ENCODE results near the gene DONSON. TPM values are rescaled to one million over a fixed set of nuclear protein-coding genes. Genes with fewer than 3 reads are reported as not detected.

DONSON gene, protein sequence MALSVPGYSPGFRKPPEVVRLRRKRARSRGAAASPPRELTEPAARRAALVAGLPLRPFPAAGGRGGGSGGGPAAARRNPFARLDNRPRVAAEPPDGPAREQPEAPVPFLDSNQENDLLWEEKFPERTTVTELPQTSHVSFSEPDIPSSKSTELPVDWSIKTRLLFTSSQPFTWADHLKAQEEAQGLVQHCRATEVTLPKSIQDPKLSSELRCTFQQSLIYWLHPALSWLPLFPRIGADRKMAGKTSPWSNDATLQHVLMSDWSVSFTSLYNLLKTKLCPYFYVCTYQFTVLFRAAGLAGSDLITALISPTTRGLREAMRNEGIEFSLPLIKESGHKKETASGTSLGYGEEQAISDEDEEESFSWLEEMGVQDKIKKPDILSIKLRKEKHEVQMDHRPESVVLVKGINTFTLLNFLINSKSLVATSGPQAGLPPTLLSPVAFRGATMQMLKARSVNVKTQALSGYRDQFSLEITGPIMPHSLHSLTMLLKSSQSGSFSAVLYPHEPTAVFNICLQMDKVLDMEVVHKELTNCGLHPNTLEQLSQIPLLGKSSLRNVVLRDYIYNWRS
- total RNA-seq (2021; fragmentation: NEBNext Ultra II Directional; extraction: Animal tissue kit (Norgen Biotek cat#: 25700)) (27.9 and 32.5 TPM in 2 replicates), polyA plus RNA-seq (2011; rRNA removed) (14.0 and 21.9 TPM in 2 replicates), polyA minus RNA-seq (2011; rRNA and poly(A)+ RNA removed) (34.4 and 42.3 TPM in 2 replicates)
- polyA plus RNA-seq (2011; cell fraction: cytosol; rRNA removed), result 23.0 TPM
- polyA plus RNA-seq (2011; cell fraction: nucleus; rRNA removed), result 18.1 TPM
- polyA plus RNA-seq (2012, experiment 1 of 2), result 27.4 to 45.2 TPM (median 30.4 TPM) in 4 replicates
- 6.0 TPM for polyA plus RNA-seq (2012, experiment 2 of 2)
- polyA plus RNA-seq (2013, experiment 1 of 2), result 21.5 TPM
- 21.8 TPM for polyA plus RNA-seq (2013, experiment 2 of 2)
- polyA minus RNA-seq (2011; cell fraction: cytosol; rRNA and poly(A)+ RNA removed), result 15.3 TPM
- 19.4 TPM for polyA minus RNA-seq (2011; cell fraction: nucleus; rRNA and poly(A)+ RNA removed)
- long read RNA-seq, experiment 1, transcript DONSON-201 (10 exons, 2,170 nt), result major isoform, 6 of 36 reads
- long read RNA-seq, experiment 1, partial matches to known transcripts, result 18 of 36 reads
- long read RNA-seq, experiment 1, other reads (novel, unspliced or antisense), result 10 of 36 reads
- long read RNA-seq, experiment 2, partial matches to known transcripts, result 1 of 1 reads
- long read RNA-seq, experiment 2, other reads (novel, unspliced or antisense), result 0 of 1 reads

DNA sequence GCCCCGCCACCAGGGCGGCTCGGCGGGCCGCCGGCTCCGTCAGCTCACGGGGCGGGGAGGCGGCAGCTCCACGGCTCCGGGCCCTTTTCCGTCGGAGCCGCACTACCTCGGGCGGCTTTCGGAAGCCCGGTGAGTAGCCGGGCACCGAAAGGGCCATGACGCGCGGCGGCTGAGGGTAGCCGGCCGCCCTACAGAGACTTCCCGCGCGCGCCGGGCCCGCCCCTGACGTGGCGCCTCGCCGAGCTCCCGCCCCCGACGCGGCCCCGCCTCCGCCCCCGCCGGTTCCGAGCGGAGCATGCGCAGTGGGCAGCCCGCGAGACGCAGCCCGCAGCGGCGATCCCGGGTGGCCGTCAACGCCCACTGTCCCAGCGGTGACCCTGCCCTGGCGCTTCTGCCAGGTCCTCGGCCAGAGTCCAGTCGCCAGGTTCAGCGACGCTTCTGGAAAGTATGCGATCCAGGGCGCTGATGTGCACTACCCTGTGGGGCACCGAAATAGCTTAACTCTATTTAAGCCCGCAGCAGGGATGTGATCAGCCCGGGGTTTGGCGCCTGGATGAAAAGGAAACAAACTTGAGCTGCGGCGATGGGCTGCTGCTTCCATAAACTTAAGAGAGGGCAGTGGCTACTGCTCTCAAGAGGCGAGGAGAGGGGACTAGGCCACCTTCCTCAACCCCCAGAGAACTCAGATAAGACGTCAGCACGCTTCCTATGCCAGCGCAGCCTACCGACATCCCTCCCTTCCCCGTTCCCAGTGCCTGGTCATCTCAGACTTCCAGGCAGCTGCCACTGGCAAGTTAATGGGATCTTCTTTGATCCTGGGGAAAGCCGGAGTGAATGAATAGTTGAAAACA, at the start of gene DONSON:
DONSON (minus strand) TSS at position 200 of the 851 bp plus-strand sequence; CDS start at position 157, 43 bp downstream.
- H3K18ac ChIP-seq (ENCODE audit: extremely low read depth, low read length), result peak within 1 kb of the TSS; percentile 52
- peak within 1 kb of the TSS; percentile 25; the same call in 1 of the 2 replicates for H2AFZ ChIP-seq (ENCODE audit: low read length)
- H3K14ac ChIP-seq (ENCODE audit: insufficient read length), result no peak within 1 kb of the TSS
- H3K56ac ChIP-seq (replicated peaks; ENCODE audit: insufficient read length, low read depth, low read length), result peak within 1 kb of the TSS; percentile 37
- no peaks in the 10 kb centered on the region for H3K9me3 ChIP-seq (ENCODE audit: insufficient read depth in 2 of 2, low read depth in 1 of 2, low read length in 1 of 2)
- H2BK120ac ChIP-seq (replicated peaks; ENCODE audit: low read depth, low read length), result no peak within 1 kb of the TSS
- peak within 1 kb of the TSS; percentile 71 to 95 (median 78) for H3K9ac ChIP-seq (replicated peaks in 1 of 4; ENCODE audit: extremely low read depth in 1 of 4, low read depth in 3 of 4, low read length in 3 of 4)
- H3K4ac ChIP-seq (replicated peaks; ENCODE audit: insufficient read length, low read depth, low read length), result no peak within 1 kb of the TSS
- H3K27me3 ChIP-seq (replicated peaks in 1 of 4; ENCODE audit: control insufficient read depth in 3 of 4, extremely low read depth in 1 of 4, insufficient read depth in 3 of 4, low read length in 3 of 4), result no peaks in the 10 kb centered on the region
- DNase-seq (ENCODE audit: low read depth in 1 of 2, low spot score in 2 of 2) (peak in 1 of 2 experiments; percentile 98), FAIRE-seq (no peak)
- peaks cover 0 to 23% of the 10 kb centered on the region in 2 experiments; a peak in 2 of 4 replicates for H3K79me2 ChIP-seq (ENCODE audit: control insufficient read depth in 1 of 2, insufficient read depth in 2 of 2, low read length in 2 of 2)
- H3K36me3 ChIP-seq (ENCODE audit: control insufficient read depth in 2 of 4, insufficient read depth in 4 of 4, low read length in 3 of 4), result peaks cover 0 to 16% (median 1%) of the 10 kb centered on the region in 4 experiments; a peak in 3 of 8 replicates
- peak within 1 kb of the TSS; percentile 71 for H4K5ac ChIP-seq (ENCODE audit: insufficient read length, low read depth, low read length)
- no peaks in the 10 kb centered on the region for H3K79me1 ChIP-seq (ENCODE audit: low read depth, low read length)
- H3K23ac ChIP-seq (ENCODE audit: insufficient read length), result no peak within 1 kb of the TSS
- H3K23me2 ChIP-seq (ENCODE audit: low read depth, low read length), result peaks cover 10% of the 10 kb centered on the region; the same call in 1 of the 2 replicates
- H3K4me3 ChIP-seq (ENCODE audit: extremely low read depth in 1 of 4, insufficient read depth in 2 of 4, low read depth in 3 of 4, low read length in 4 of 4), result peak within 1 kb of the TSS; percentile 66 to 90 (median 88)
- peak within 1 kb of the TSS; percentile 78 for H2BK5ac ChIP-seq (ENCODE audit: low read depth, low read length)
- peak within 1 kb of the TSS; percentile 93 for H4K8ac ChIP-seq (ENCODE audit: extremely low read depth, insufficient read depth, low read length)
- no peaks in the 10 kb centered on the region for H4K20me1 ChIP-seq (replicated peaks in 1 of 2; ENCODE audit: control insufficient read depth in 1 of 2, insufficient read depth in 2 of 2, low read length in 2 of 2)
- H3K4me1 ChIP-seq (replicated peaks in 1 of 4; ENCODE audit: control insufficient read depth in 3 of 4, insufficient read depth in 4 of 4, low read length in 3 of 4), result peaks cover 0 to 2% (median under 1%) of the 10 kb centered on the region in 4 experiments; a peak in 2 of 7 replicates
- no peak within 1 kb of the TSS for H4K91ac ChIP-seq (replicated peaks; ENCODE audit: insufficient read length, low read length)
- H3K4me2 ChIP-seq (ENCODE audit: insufficient read depth in 1 of 2, low read depth in 2 of 2, low read length in 2 of 2), result peak within 1 kb of the TSS; percentile 81 to 97
- H2AK5ac ChIP-seq (ENCODE audit: low read depth, low read length), result no peak within 1 kb of the TSS
- H2BK20ac ChIP-seq (ENCODE audit: low read length), result no peak within 1 kb of the TSS
- H3K27ac ChIP-seq (ENCODE audit: low read depth, low read length), result peak within 1 kb of the TSS; percentile 72; the same call in 1 of the 2 replicates
- H2BK12ac ChIP-seq (ENCODE audit: low read depth, low read length), result peak within 1 kb of the TSS; percentile 60; the same call in 1 of the 2 replicates
- H2BK15ac ChIP-seq (ENCODE audit: low read length), result peak within 1 kb of the TSS; percentile 16; the same call in 1 of the 2 replicates
- WGBS, 2 experiments (ENCODE audit: extremely low coverage in 1 of 2, insufficient coverage in 1 of 2, insufficient read length in 1 of 2, insufficient replicate concordance in 2 of 2, low coverage in 1 of 2, low lambda C conversion rate in 2 of 2, missing lambda C conversion rate in 1 of 2), result 3% methylated on average over 45 of the region's 78 CpGs; no CpG with 5 or more reads in 1 of the 2 experiments
- ChIA-PET CTCF (ENCODE audit: partially characterized antibody) (interaction anchor here (0.5 to 2.0 kb wide), 3 partner anchors 15 to 133 kb away, joined by 4 to 11 read pairs (median 4); no protein-coding TSS in a partner anchor), POLR2A (ENCODE audit: partially characterized antibody) (interaction anchor here (0.6 to 2.8 kb wide), 19 partner anchors 9 to 116 kb away, joined by 3 to 12 read pairs (median 3); partner anchors contain the start of genes CRYZL1, DNAJC28, GART and SON)
- no peak for TF ChIP-seq BCL11A (IDR thresholded peaks at IDR 0.05; ENCODE audit: low read depth in 2 of 2, low read length in 2 of 2)
- TF ChIP-seq SP2 (IDR thresholded peaks at IDR 0.05; ENCODE audit: low read length), result no peak
- TF ChIP-seq, protein P1, sequence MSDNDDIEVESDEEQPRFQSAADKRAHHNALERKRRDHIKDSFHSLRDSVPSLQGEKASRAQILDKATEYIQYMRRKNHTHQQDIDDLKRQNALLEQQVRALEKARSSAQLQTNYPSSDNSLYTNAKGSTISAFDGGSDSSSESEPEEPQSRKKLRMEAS (IDR thresholded peaks at IDR 0.05), result peak; percentile 30; the same call in 1 of the 2 replicates
- TF ChIP-seq CHD1 (IDR thresholded peaks at IDR 0.05; ENCODE audit: low read depth, low read length), result no peak
